Right lobe of liver (tissue), 6 donors: ENCODE measurements around the gene ARHGEF40. TPM values are rescaled to one million over a fixed set of nuclear protein-coding genes. Genes with fewer than 3 reads are reported as not detected.

Source experiments
- ATAC-seq, 4 donors: fragments of 200-7000 bp; cut with Tn5 transposase; one replicate each; pipeline ENCODE4 v1.9.1; 2020; ENCODE audit warnings: mild to moderate bottlenecking in 4 of 4, moderate library complexity in 4 of 4
- DNase-seq, 3 donors: peaks; one replicate each; pipeline ENCODE4 v3.0.0-alpha.2; 2020
- H3K27ac ChIP-seq, 3 donors: fragments of 200-600 bp; one replicate each; pipeline ENCODE4 v1.8.0; 2022
- H3K27me3 ChIP-seq, 2 donors: fragments of 200-600 bp; one replicate each; pipeline ENCODE4 v1.8.0; 2022
- H3K36me3 ChIP-seq, 4 donors: fragments of 200-600 bp; sonication (generic) in 1 of 4; one replicate each; pipeline versions ENCODE4 v1.5.1 to v1.8.0; 2017 to 2022; ENCODE audit warnings: control low read depth in 1 of 4
- H3K4me1 ChIP-seq, 4 donors: fragments of 200-600 bp; sonication (generic) in 1 of 4; one replicate each; pipeline versions ENCODE4 v1.5.1 to v1.8.0; 2017 to 2022; ENCODE audit warnings: control low read depth in 1 of 4
- H3K4me3 ChIP-seq, 3 donors: fragments of 200-600 bp; one replicate each; pipeline ENCODE4 v1.8.0; 2022
- H3K9me3 ChIP-seq, 4 donors: fragments of 200-600 bp; sonication (generic) in 1 of 4; one replicate each; pipeline versions ENCODE4 v1.5.1 to v1.8.0; 2017 to 2022; ENCODE audit warnings: control low read depth in 1 of 4
- POLR2A ChIP-seq: fragments of 450-650 bp; IDR thresholded peaks from one replicate; pipeline ENCODE4 v1.6.1; 2017; ENCODE audit warnings: antibody characterized with exemption, mild to moderate bottlenecking
- WGBS: methylation state at CpG from one replicate; pipeline ENCODE4 v1.1.6; 2018; ENCODE audit warnings: low coverage, low lambda C conversion rate; ENCODE audit not compliant: insufficient coverage; ENCODE audit errors: missing lambda C conversion rate; 5-methylcytosine and 5-hydroxymethylcytosine counted together
- intact Hi-C, 2 donors: fragments of 100-400 bp; cut with DNase I; formaldehyde crosslinking; loops; one replicate each; pipeline versions ENCODE4 v1.11.2 to v1.14.1; 2022
- total RNA-seq, 6 experiments: library from RNA; depleted of rRNA in 2 of 6; stranded (reverse); fragments of >200 nt in 2 of 6; fragmentation: NEBNext Ultra II Directional in 3 of 6; extraction: Animal tissue kit (Norgen Biotek cat#: 25700) in 3 of 6; gene quantifications; one replicate each; pipeline versions ENCODE4 v1.1.0 to v1.2.4, GENCODE V29; 2016 to 2023
- TF ChIP-seq, protein P1 (sequence below), 4 donors: fragments of 200-600 bp in 3 of 4; fragments of 450-650 bp in 1 of 4; IDR thresholded peaks; one replicate each; pipeline versions ENCODE4 v1.5.1 to v1.8.0; 2016 to 2022; ENCODE audit warnings: antibody characterized with exemption in 4 of 4, mild to moderate bottlenecking in 2 of 4
- donor health status: DM: no; HTN: yes; CAD: no.
- donor health status: DM: no; HTN: no; CAD: no.
- donor health status: DM: no; HTN: no; CAD: no.
- donor health status: DM: no; HTN: yes; CAD: no.
- donor health status: DM: no; HTN: yes; CAD: no.

The ARHGEF40 gene
- total RNA-seq, 6 experiments from 2014 or later, result 17.1 to 35.8 (median 25.1) TPM

DNA sequence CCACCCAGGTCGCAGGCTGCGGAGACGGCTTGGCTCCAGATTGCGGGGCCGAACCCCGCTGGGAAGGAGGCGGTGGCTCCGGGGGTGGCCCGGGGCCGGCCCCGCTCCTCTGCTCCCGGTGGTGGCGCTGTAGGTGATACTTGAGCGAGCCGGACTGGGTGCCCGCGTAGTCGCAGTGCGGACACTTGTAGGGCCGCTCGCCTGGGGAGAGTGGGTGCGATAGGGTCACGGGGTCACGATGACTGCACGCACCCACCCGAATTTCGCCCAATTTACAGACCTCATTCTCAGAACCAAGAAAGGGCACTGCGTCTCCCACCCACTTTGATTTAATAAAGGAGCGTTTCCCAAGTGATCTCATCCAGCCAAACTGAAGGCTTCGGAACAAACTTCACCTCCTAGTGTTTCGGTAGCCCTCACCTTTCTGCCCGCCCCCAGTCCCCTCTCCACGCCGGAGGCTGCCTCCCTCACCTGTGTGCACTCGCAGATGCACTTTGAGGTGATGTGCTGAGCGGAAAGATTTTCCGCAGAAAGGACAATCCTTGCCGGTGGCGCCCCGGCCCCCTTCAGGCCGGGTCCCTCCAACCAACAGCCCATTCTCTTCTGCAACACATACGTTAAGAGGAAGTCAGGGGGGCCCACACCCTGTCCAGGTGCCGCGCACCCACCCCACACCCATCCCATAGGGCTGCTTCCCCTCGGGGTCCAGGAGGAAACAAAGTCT, 21.0 kb downstream of the ARHGEF40 start:
- TF ChIP-seq POLR2A, result no peak
- TF ChIP-seq, protein P1, sequence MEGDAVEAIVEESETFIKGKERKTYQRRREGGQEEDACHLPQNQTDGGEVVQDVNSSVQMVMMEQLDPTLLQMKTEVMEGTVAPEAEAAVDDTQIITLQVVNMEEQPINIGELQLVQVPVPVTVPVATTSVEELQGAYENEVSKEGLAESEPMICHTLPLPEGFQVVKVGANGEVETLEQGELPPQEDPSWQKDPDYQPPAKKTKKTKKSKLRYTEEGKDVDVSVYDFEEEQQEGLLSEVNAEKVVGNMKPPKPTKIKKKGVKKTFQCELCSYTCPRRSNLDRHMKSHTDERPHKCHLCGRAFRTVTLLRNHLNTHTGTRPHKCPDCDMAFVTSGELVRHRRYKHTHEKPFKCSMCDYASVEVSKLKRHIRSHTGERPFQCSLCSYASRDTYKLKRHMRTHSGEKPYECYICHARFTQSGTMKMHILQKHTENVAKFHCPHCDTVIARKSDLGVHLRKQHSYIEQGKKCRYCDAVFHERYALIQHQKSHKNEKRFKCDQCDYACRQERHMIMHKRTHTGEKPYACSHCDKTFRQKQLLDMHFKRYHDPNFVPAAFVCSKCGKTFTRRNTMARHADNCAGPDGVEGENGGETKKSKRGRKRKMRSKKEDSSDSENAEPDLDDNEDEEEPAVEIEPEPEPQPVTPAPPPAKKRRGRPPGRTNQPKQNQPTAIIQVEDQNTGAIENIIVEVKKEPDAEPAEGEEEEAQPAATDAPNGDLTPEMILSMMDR (IDR thresholded peaks at IDR 0.05), result no peak
- no peak for DNase-seq
- no peak overlapping the region for H3K27ac ChIP-seq
- ATAC-seq, result no peak
- H3K9me3 ChIP-seq, result no peaks in the 10 kb centered on the region
- intact Hi-C loops, result loop anchor here (5.0 to 10.0 kb wide), 2 partner anchors 74 to 76 kb away; no protein-coding TSS in a partner anchor
- 78% methylated on average over 8 of the region's 45 CpGs for WGBS
- no peaks in the 10 kb centered on the region for H3K4me1 ChIP-seq
- H3K27me3 ChIP-seq, result no peaks in the 10 kb centered on the region
- no peak overlapping the region for H3K4me3 ChIP-seq
- peaks cover 0 to 19% (median 10%) of the 10 kb centered on the region in 4 donors for H3K36me3 ChIP-seq

DNA sequence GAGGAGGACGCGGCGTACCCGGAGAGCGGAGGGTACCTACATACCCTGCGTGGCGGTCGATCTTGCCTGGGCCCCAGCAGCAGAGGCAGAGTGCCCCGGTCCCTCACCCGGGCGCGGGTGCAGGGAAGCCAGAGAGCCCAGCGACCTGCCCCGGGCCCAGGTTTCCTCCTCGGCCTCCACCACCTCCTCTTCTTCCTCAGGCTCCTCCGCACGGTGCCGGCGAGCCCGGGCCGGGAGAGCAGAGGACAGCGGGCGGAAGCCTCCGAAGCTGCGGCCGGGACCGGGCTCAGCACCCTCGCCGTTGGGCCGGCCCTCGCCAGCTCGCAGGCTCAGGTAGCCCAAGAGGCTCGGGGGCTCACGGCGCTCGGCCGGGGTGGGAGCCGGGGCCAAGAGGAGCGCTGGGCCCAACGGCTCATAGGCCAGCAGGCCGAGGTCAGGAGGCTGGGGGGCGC, 21.7 kb downstream of the ARHGEF40 start:
- H3K4me1 ChIP-seq, result no peaks in the 10 kb centered on the region
- H3K27ac ChIP-seq, result no peak overlapping the region
- WGBS, result 92% methylated on average over 9 of the region's 42 CpGs
- H3K9me3 ChIP-seq, result no peaks in the 10 kb centered on the region
- intact Hi-C loops, result loop anchor here (5.0 to 10.0 kb wide), 2 partner anchors 75 to 77 kb away; no protein-coding TSS in a partner anchor
- TF ChIP-seq, protein P1 (IDR thresholded peaks at IDR 0.05), result no peak
- TF ChIP-seq POLR2A, result no peak
- peak in 1 of 4 donors; percentile 1 for ATAC-seq
- peaks cover 0 to 15% (median 8%) of the 10 kb centered on the region in 4 donors for H3K36me3 ChIP-seq
- H3K27me3 ChIP-seq, result no peaks in the 10 kb centered on the region
- no peak for DNase-seq
- no peak overlapping the region for H3K4me3 ChIP-seq

DNA sequence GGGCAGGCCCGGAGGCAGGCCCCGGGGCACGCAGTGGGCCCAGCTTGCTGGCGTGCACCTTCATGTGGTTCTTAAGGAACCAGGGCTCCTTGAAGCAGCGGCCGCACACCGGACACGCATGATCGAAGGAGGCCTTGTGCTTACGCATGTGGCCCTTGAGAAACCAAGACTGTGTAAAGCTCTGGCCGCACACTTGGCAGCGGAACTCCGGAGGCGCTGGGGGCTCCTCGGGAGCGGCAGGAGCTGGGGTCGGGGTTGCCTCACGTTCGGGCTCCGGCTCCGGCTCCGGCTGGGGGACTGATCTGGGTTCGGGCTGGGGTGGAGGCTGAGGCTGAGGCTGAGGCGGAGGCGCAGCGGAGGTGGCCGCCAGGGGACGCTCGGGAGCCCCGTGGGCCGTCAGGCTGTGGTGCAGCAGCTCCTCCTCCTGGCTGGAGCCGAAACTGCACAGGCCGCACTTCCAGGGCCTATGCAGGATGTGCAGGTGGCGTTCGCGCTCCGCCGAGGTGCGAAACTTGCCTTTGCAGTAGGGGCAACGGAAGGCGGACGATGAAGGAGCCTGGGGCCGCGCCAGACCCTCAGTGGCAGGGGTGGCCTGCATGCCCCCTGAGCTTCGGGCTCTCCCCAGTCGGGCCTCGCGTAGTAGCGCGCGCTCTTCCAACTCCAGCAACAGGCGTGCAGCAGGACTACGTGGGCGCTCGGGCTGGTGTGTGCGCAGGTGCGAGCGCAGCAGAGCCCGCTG, 22.3 kb downstream of the ARHGEF40 start:
- DNase-seq, result peak; percentile 86 to 90 (median 87)
- Histone ChIP-seq H3K4me1 (no peaks in the 10 kb centered on the region), H3K27ac (no peak overlapping the region), H3K36me3 (peaks cover 0 to 10% (median 5%) of the 10 kb centered on the region in 4 donors), H3K4me3 (no peak overlapping the region), H3K27me3 (no peaks in the 10 kb centered on the region), H3K9me3 (no peaks in the 10 kb centered on the region)
- WGBS, result 38% methylated on average over 9 of the region's 59 CpGs
- ATAC-seq, result peak; percentile 94 to 98 (median 96)
- intact Hi-C loops, result loop anchor here (5.0 to 10.0 kb wide), 2 partner anchors 75 to 78 kb away; no protein-coding TSS in a partner anchor
- TF ChIP-seq, protein P1 (IDR thresholded peaks at IDR 0.05), result peak; percentile 100
- no peak for TF ChIP-seq POLR2A

DNA sequence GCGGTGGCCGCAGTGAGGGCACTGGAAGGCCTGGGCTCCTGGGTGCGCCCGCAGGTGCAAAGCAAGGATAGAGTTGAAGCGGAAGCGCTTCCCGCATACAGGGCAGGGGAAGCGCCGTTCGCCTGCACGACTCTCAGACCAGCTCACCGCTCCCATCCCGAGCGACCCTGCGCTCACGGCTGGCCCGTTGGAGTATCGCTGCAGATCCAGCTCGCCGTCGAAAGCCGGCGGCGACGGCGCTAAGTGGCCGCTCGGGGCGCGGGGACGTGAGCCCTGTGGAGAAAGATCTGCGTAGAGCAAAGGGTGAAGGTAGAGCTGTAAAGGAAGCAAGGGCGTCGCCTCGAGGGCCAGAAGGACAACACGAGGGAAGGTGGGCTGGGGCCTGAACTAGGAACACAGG, 22.9 kb downstream of the ARHGEF40 start:
- no peak overlapping the region for H3K27ac ChIP-seq
- no peaks in the 10 kb centered on the region for H3K4me1 ChIP-seq
- no peaks in the 10 kb centered on the region for H3K9me3 ChIP-seq
- intact Hi-C loops, result loop anchor here (5.0 to 10.0 kb wide), 2 partner anchors 76 to 78 kb away; no protein-coding TSS in a partner anchor
- H3K4me3 ChIP-seq, result no peak overlapping the region
- TF ChIP-seq, protein P1 (IDR thresholded peaks at IDR 0.05), result no peak
- TF ChIP-seq POLR2A, result no peak
- H3K27me3 ChIP-seq, result no peaks in the 10 kb centered on the region
- H3K36me3 ChIP-seq, result peaks cover 0 to 10% (median 5%) of the 10 kb centered on the region in 4 donors
- peak in 1 of 3 donors; percentile 58 for DNase-seq
- 81% methylated on average over 21 of the region's 36 CpGs for WGBS
- ATAC-seq, result no peak
